GM21367 (cell line): ENCODE results near the gene STX2.

ENCODE experiments used
- ATAC-seq: cut with Tn5 transposase; IDR thresholded peaks from one replicate; pipeline ENCODE4 v1.9.1; 2021; ENCODE audit not compliant: unreplicated experiment

STX2 gene

GRCh38 chr12:130831876-130832405, 7.1 kb downstream of the STX2 start:
- no peak for ATAC-seq

GRCh38 chr12:130831246-130831645, 7.8 kb downstream of the STX2 start:
- ATAC-seq, result no peak

GRCh38 chr12:130830246-130830551, 8.9 kb downstream of the STX2 start:
- ATAC-seq, result no peak

GRCh38 chr12:130829391-130830245, 9.4 kb downstream of the STX2 start:
- no peak for ATAC-seq

GRCh38 chr12:130828895-130829294, 10.2 kb downstream of the STX2 start:
- ATAC-seq, result no peak

- no peak for ATAC-seq
Measured at GRCh38 chr12:130827432-130827831, 11.6 kb downstream of the STX2 start.

GRCh38 chr12:130826151-130826801, 12.8 kb downstream of the STX2 start:
- ATAC-seq, result no peak

GRCh38 chr12:130825771-130826150, 13.3 kb downstream of the STX2 start:
- ATAC-seq, result no peak

- ATAC-seq, result no peak
Measured at GRCh38 chr12:130819681-130820080, 19.4 kb downstream of the STX2 start.

GRCh38 chr12:130818635-130819576, 20.1 kb downstream of the STX2 start:
- ATAC-seq, result peak; percentile 69

- ATAC-seq, result no peak
Measured at GRCh38 chr12:130818272-130818634, 20.8 kb downstream of the STX2 start.

- ATAC-seq, result no peak
Measured at GRCh38 chr12:130817804-130818203, 21.2 kb downstream of the STX2 start.

GRCh38 chr12:130816097-130816496, 23.0 kb downstream of the STX2 start:
- ATAC-seq, result no peak

- ATAC-seq, result no peak
Measured at GRCh38 chr12:130815028-130815741, 23.9 kb downstream of the STX2 start.

- ATAC-seq, result no peak
Measured at GRCh38 chr12:130813949-130814348, 25.1 kb downstream of the STX2 start.

- ATAC-seq, result no peak
Measured at GRCh38 chr12:130813436-130813835, 25.6 kb downstream of the STX2 start.

- ATAC-seq, result no peak
Measured at GRCh38 chr12:130809791-130810190, 29.3 kb downstream of the STX2 start.

GRCh38 chr12:130807309-130807708, 31.7 kb downstream of the STX2 start:
- ATAC-seq, result no peak

- no peak for ATAC-seq
Measured at GRCh38 chr12:130806574-130806973, 32.5 kb downstream of the STX2 start.

- ATAC-seq, result no peak
Measured at GRCh38 chr12:130805635-130806034, 33.4 kb downstream of the STX2 start.

GRCh38 chr12:130804216-130804615, 34.8 kb downstream of the STX2 start:
- ATAC-seq, result no peak
